Tibial artery (tissue), 4 donors: ENCODE results near the gene IGDCC3.

ENCODE experiments used
- DNase-seq, 2 donors: peaks; one replicate each; pipeline ENCODE4 v3.0.0-alpha.2; 2019
- H3K27ac ChIP-seq, 2 donors: fragments of 200-600 bp; sonication (generic) in 1 of 2; 1 replicate in 1 of 2; 2 replicates in 1 of 2; pipeline ENCODE4 v1.5.1; 2018 to 2019; ENCODE audit warnings: mild to moderate bottlenecking in 1 of 2
- H3K27me3 ChIP-seq, 2 donors: fragments of 200-600 bp; sonication (generic) in 1 of 2; one replicate each; pipeline versions ENCODE4 v1.5.1 to v1.6.0; 2016 to 2019
- H3K36me3 ChIP-seq, 3 donors: fragments of 200-600 bp; sonication (generic) in 2 of 3; one replicate each; pipeline ENCODE4 v1.5.1; 2016 to 2019; ENCODE audit warnings: mild to moderate bottlenecking in 2 of 3
- H3K4me1 ChIP-seq, 4 donors: fragments of 200-600 bp; sonication (generic) in 2 of 4; 1 replicate in 3 of 4; 2 replicates in 1 of 4; pipeline ENCODE4 v1.5.1; 2016 to 2019
- H3K4me3 ChIP-seq, 2 donors: fragments of 200-600 bp; sonication (generic) in 1 of 2; 1 replicate in 1 of 2; 2 replicates in 1 of 2; pipeline ENCODE4 v1.5.1; 2018 to 2019; ENCODE audit warnings: mild to moderate bottlenecking in 2 of 2
- H3K9me3 ChIP-seq, 3 donors: fragments of 200-600 bp; sonication (generic) in 1 of 3; one replicate each; pipeline ENCODE4 v1.5.1; 2016 to 2019
- CTCF ChIP-seq, 2 experiments: fragments of 200-600 bp in 1 of 2; fragments of 450-650 bp in 1 of 2; IDR thresholded peaks; one replicate each; pipeline ENCODE4 v1.5.1; 2017 to 2019; ENCODE audit warnings: antibody characterized with exemption in 2 of 2, mild to moderate bottlenecking in 1 of 2, moderate library complexity in 1 of 2
- intact Hi-C: fragments of 100-400 bp; cut with DNase I; formaldehyde crosslinking; loops from one replicate; pipeline ENCODE4 v1.15.0; 2023; ENCODE audit warnings: low total_unique reads

The IGDCC3 gene

GRCh38 chr15:65386376-65386775 lies 8.6 kb upstream of the IGDCC3 start:
- H3K4me1 ChIP-seq: peaks cover 6 to 20% (median 15%) of the 10 kb centered on the region in 4 donors
- TF ChIP-seq CTCF (IDR thresholded peaks at IDR 0.05): no peak
- intact Hi-C loops: no loop called here
- H3K27ac ChIP-seq: no peak overlapping the region
- no peaks in the 10 kb centered on the region for H3K27me3 ChIP-seq
- H3K4me3 ChIP-seq: no peak overlapping the region
- H3K36me3 ChIP-seq: no peaks in the 10 kb centered on the region
- no peak for DNase-seq
- no peaks in the 10 kb centered on the region for H3K9me3 ChIP-seq

GRCh38 chr15:65385870-65386258 lies 8.1 kb upstream of the IGDCC3 start:
- no peak for TF ChIP-seq CTCF (IDR thresholded peaks at IDR 0.05)
- Histone ChIP-seq H3K36me3 (no peaks in the 10 kb centered on the region), H3K27me3 (no peaks in the 10 kb centered on the region), H3K4me1 (peaks cover 6 to 20% (median 15%) of the 10 kb centered on the region in 4 donors), H3K4me3 (peak overlapping the region; percentile 25 to 46), H3K9me3 (no peaks in the 10 kb centered on the region), H3K27ac (peak overlapping the region in 1 of 2 donors; percentile 1)
- DNase-seq: peak in 1 of 2 donors; percentile 73
- intact Hi-C loops: loop anchor here (1.0 kb wide), 1 partner anchor 67 kb away; no protein-coding TSS in a partner anchor

GRCh38 chr15:65384895-65385869 lies 7.4 kb upstream of the IGDCC3 start:
- H3K27ac ChIP-seq: peak overlapping the region; percentile 1 to 28

GRCh38 chr15:65384505-65384894 lies 6.7 kb upstream of the IGDCC3 start:
- Histone ChIP-seq H3K36me3 (no peaks in the 10 kb centered on the region), H3K4me1 (peaks cover 6 to 20% (median 15%) of the 10 kb centered on the region in 4 donors), H3K27ac (no peak overlapping the region), H3K27me3 (peaks cover 0 to 11% of the 10 kb centered on the region in 2 donors), H3K4me3 (peak overlapping the region in 1 of 2 donors; percentile 46), H3K9me3 (no peaks in the 10 kb centered on the region)
- no peak for TF ChIP-seq CTCF (IDR thresholded peaks at IDR 0.05)
- intact Hi-C loops: no loop called here
- no peak for DNase-seq

More at GRCh38 chr15:65384895-65385869, 7.4 kb upstream of the IGDCC3 start:
- DNase-seq: peak; percentile 85 to 89
- Histone ChIP-seq H3K36me3 (no peaks in the 10 kb centered on the region), H3K4me1 (peaks cover 6 to 20% (median 15%) of the 10 kb centered on the region in 4 donors), H3K27me3 (peaks cover 0 to 5% of the 10 kb centered on the region in 2 donors), H3K9me3 (no peaks in the 10 kb centered on the region), H3K4me3 (peak overlapping the region; percentile 25 to 46)
- intact Hi-C loops: loop anchor here (1.0 kb wide), 1 partner anchor 66 kb away; no protein-coding TSS in a partner anchor
- peak; percentile 87 to 90 for TF ChIP-seq CTCF (IDR thresholded peaks at IDR 0.05)

GRCh38 chr15:65383991-65384390 lies 6.2 kb upstream of the IGDCC3 start:
- no peak for TF ChIP-seq CTCF (IDR thresholded peaks at IDR 0.05)
- H3K27ac ChIP-seq: no peak overlapping the region
- H3K36me3 ChIP-seq: no peaks in the 10 kb centered on the region
- intact Hi-C loops: no loop called here
- peaks cover 6 to 20% (median 15%) of the 10 kb centered on the region in 4 donors for H3K4me1 ChIP-seq
- H3K4me3 ChIP-seq: no peak overlapping the region
- H3K9me3 ChIP-seq: no peaks in the 10 kb centered on the region
- no peak for DNase-seq
- H3K27me3 ChIP-seq: peaks cover 0 to 16% of the 10 kb centered on the region in 2 donors
